Mesenchymal stem cell (in vitro differentiated cells and primary cell): ENCODE data around the gene ATG2A.

ENCODE experiments used
- DNase-seq: peaks from one replicate; pipeline ENCODE4 v3.0.0-alpha.2; 2013
- H2AFZ ChIP-seq: one replicate; pipeline ENCODE4 v1.6.1; 2013; ENCODE audit warnings: low read depth, mild to moderate bottlenecking, control low read depth, inconsistent platforms, low read length, moderate library complexity
- H2AK5ac ChIP-seq: 2 replicates; pipeline ENCODE4 v1.6.1; 2013; ENCODE audit warnings: low read length, moderate library complexity, mild to moderate bottlenecking, inconsistent platforms; ENCODE audit not compliant: severe bottlenecking
- H2BK120ac ChIP-seq: one replicate; pipeline ENCODE4 v1.6.1; 2013; ENCODE audit warnings: low read depth, mild to moderate bottlenecking, inconsistent platforms, low read length, moderate library complexity
- H2BK12ac ChIP-seq, 2 experiments: one replicate each; pipeline ENCODE4 v1.6.1; 2013; ENCODE audit warnings: inconsistent platforms in 2 of 2, low read length in 2 of 2, mild to moderate bottlenecking in 2 of 2, moderate library complexity in 2 of 2, control low read depth in 1 of 2
- H2BK15ac ChIP-seq: one replicate; pipeline ENCODE4 v1.6.1; 2013; ENCODE audit warnings: mild to moderate bottlenecking, low read depth, inconsistent platforms; ENCODE audit not compliant: poor library complexity, severe bottlenecking
- H2BK5ac ChIP-seq: 2 replicates; pipeline ENCODE4 v1.6.1; 2013; ENCODE audit warnings: low read depth, mild to moderate bottlenecking, low read length, control low read depth, inconsistent platforms; ENCODE audit not compliant: poor library complexity, severe bottlenecking
- H3K14ac ChIP-seq, 2 experiments: one replicate each; pipeline ENCODE4 v1.6.1; 2013; ENCODE audit warnings: inconsistent platforms in 2 of 2, low read length in 2 of 2, control low read depth in 1 of 2, mild to moderate bottlenecking in 1 of 2, moderate library complexity in 1 of 2
- H3K18ac ChIP-seq, 2 experiments: one replicate each; pipeline ENCODE4 v1.6.1; 2013; ENCODE audit warnings: inconsistent platforms in 2 of 2, low read length in 2 of 2, control low read depth in 1 of 2, low read depth in 1 of 2, mild to moderate bottlenecking in 1 of 2
- H3K23ac ChIP-seq, 2 experiments: one replicate each; pipeline ENCODE4 v1.6.1; 2013; ENCODE audit warnings: inconsistent platforms in 2 of 2, low read length in 2 of 2, mild to moderate bottlenecking in 2 of 2, moderate library complexity in 2 of 2, control low read depth in 1 of 2
- H3K27ac ChIP-seq: 2 replicates; pipeline ENCODE4 v1.5.1; 2013; ENCODE audit warnings: mild to moderate bottlenecking, moderate library complexity, low read length, control low read depth, inconsistent platforms; ENCODE audit not compliant: poor library complexity, severe bottlenecking
- H3K27me3 ChIP-seq, 2 experiments: 2 replicates each; pipeline versions ENCODE4 v1.6.1 to v1.7.0; 2013; ENCODE audit warnings: low read length in 2 of 2, mild to moderate bottlenecking in 2 of 2, moderate library complexity in 2 of 2, control low read depth in 1 of 2, inconsistent platforms in 1 of 2; ENCODE audit not compliant: control insufficient read depth in 1 of 2, insufficient read depth in 1 of 2
- H3K36me3 ChIP-seq, 2 experiments: 2 replicates each; pipeline versions ENCODE4 v1.6.1 to v1.7.0; 2013; ENCODE audit warnings: low read length in 2 of 2, control low read depth in 1 of 2, inconsistent platforms in 1 of 2, low read depth in 1 of 2, mild to moderate bottlenecking in 1 of 2; ENCODE audit not compliant: insufficient read depth in 2 of 2, control insufficient read depth in 1 of 2
- H3K4ac ChIP-seq, 2 experiments: one replicate each; pipeline ENCODE4 v1.6.1; 2013; ENCODE audit warnings: inconsistent platforms in 2 of 2, low read length in 2 of 2, mild to moderate bottlenecking in 2 of 2, moderate library complexity in 2 of 2, control low read depth in 1 of 2, low read depth in 1 of 2
- H3K4me1 ChIP-seq: 2 replicates; pipeline ENCODE4 v1.6.1; 2013; ENCODE audit warnings: low read depth, low read length, control low read depth; ENCODE audit not compliant: control insufficient read depth, insufficient read depth
- H3K4me2 ChIP-seq: 2 replicates; pipeline ENCODE4 v1.6.1; 2013; ENCODE audit warnings: low read length, mild to moderate bottlenecking, inconsistent platforms; ENCODE audit not compliant: poor library complexity, severe bottlenecking
- H3K4me3 ChIP-seq, 2 experiments: 2 replicates each; pipeline versions ENCODE4 v1.5.1 to v1.7.0; 2013; ENCODE audit warnings: low read length in 2 of 2, mild to moderate bottlenecking in 2 of 2, control low read depth in 1 of 2, low read depth in 1 of 2; ENCODE audit not compliant: insufficient read depth in 1 of 2
- H3K79me1 ChIP-seq: replicated peaks from 2 replicates; pipeline ENCODE4 v1.6.1; 2013; ENCODE audit warnings: mild to moderate bottlenecking, control low read depth, low read length, inconsistent platforms; ENCODE audit not compliant: poor library complexity, severe bottlenecking
- H3K9ac ChIP-seq: 2 replicates; pipeline ENCODE4 v1.7.0; 2013; ENCODE audit warnings: mild to moderate bottlenecking, low read length, moderate library complexity
- H3K9me3 ChIP-seq: 2 replicates; pipeline ENCODE4 v1.7.0; 2013; ENCODE audit warnings: mild to moderate bottlenecking, low read length; ENCODE audit not compliant: control insufficient read depth
- H4K8ac ChIP-seq: one replicate; pipeline ENCODE4 v1.6.1; 2013; ENCODE audit warnings: inconsistent platforms, mild to moderate bottlenecking, low read length, moderate library complexity
- H4K91ac ChIP-seq: one replicate; pipeline ENCODE4 v1.6.1; 2013; ENCODE audit warnings: mild to moderate bottlenecking, low read length, inconsistent platforms
- WGBS: methylation state at CpG from one replicate; pipeline ENCODE4 v1.1.7; 2013; ENCODE audit warnings: mixed read lengths; 5-methylcytosine and 5-hydroxymethylcytosine counted together

Gene ATG2A

GRCh38 chr11:64856382-64857227, 60.4 kb downstream of the ATG2A start:
- Histone ChIP-seq H4K91ac (peak overlapping the region; percentile 95), H2AFZ (no peak overlapping the region), H2BK120ac (peak overlapping the region; percentile 44), H4K8ac (peak overlapping the region; percentile 66), H3K79me1 (peaks cover 36% of the 10 kb centered on the region), H3K4me1 (peaks cover 69% of the 10 kb centered on the region), H3K4me3 (no peak overlapping the region), H3K23ac (peak overlapping the region in 1 of 2 experiments; percentile 29), H2BK15ac (peak overlapping the region; percentile 17), H3K27me3 (no peaks in the 10 kb centered on the region), H2BK5ac (no peak overlapping the region), H3K9me3 (no peaks in the 10 kb centered on the region), H2BK12ac (peak overlapping the region; percentile 60 to 88), H3K27ac (peak overlapping the region; percentile 51), H3K4me2 (peak overlapping the region; percentile 1), H3K18ac (peak overlapping the region; percentile 31 to 79), H3K14ac (peak overlapping the region in 1 of 2 experiments; percentile 19), H3K36me3 (peaks cover 51 to 87% of the 10 kb centered on the region in 2 experiments), H3K9ac (peak overlapping the region; percentile 64), H3K4ac (peak overlapping the region; percentile 61 to 90), H2AK5ac (peak overlapping the region; percentile 81)
- DNase-seq: peak; percentile 98
- whole genome bisulfite sequencing: 58% methylated on average over 20 of the region's 20 CpGs

- 66% methylated on average over 19 of the region's 22 CpGs for WGBS
- peak overlapping the region; percentile 71 for H2BK15ac ChIP-seq
- H3K27ac ChIP-seq: peak overlapping the region; percentile 74
These were observed 61.3 kb downstream of the ATG2A start for GRCh38 chr11:64855596-64856304.

GRCh38 chr11:64854534-64855502, 62.2 kb downstream of the ATG2A start:
- Histone ChIP-seq H2BK12ac (peak overlapping the region; percentile 88 to 96), H3K14ac (peak overlapping the region in 1 of 2 experiments; percentile 85), H3K36me3 (peaks cover 43 to 79% of the 10 kb centered on the region in 2 experiments), H2BK120ac (peak overlapping the region; percentile 80), H3K23ac (peak overlapping the region in 1 of 2 experiments; percentile 44), H3K79me1 (peaks cover 35% of the 10 kb centered on the region), H2BK5ac (peak overlapping the region; percentile 60), H3K4me2 (peak overlapping the region; percentile 3), H3K9ac (peak overlapping the region; percentile 64), H3K27ac (peak overlapping the region; percentile 74), H3K4me1 (peaks cover 74% of the 10 kb centered on the region), H3K9me3 (no peaks in the 10 kb centered on the region), H3K18ac (peak overlapping the region; percentile 79 to 93), H4K91ac (peak overlapping the region; percentile 95), H3K27me3 (no peaks in the 10 kb centered on the region), H3K4ac (peak overlapping the region; percentile 82 to 85), H3K4me3 (peak overlapping the region in 1 of 2 experiments; percentile 52), H4K8ac (peak overlapping the region; percentile 91), H2AFZ (no peak overlapping the region), H2BK15ac (peak overlapping the region; percentile 75), H2AK5ac (peak overlapping the region; percentile 63)
- DNase-seq: peak; percentile 94
- WGBS: 66% methylated on average over 41 of the region's 45 CpGs

More at GRCh38 chr11:64855596-64856304, 61.3 kb downstream of the ATG2A start:
- peak overlapping the region in 1 of 2 experiments; percentile 52 for H3K4me3 ChIP-seq
- H2AK5ac ChIP-seq: peak overlapping the region; percentile 81
- H4K91ac ChIP-seq: peak overlapping the region; percentile 95
- H3K27me3 ChIP-seq: no peaks in the 10 kb centered on the region
- peak overlapping the region in 1 of 2 experiments; percentile 85 for H3K14ac ChIP-seq
- H3K4me2 ChIP-seq: no peak overlapping the region
- H4K8ac ChIP-seq: peak overlapping the region; percentile 91
- no peaks in the 10 kb centered on the region for H3K9me3 ChIP-seq
- H3K18ac ChIP-seq: peak overlapping the region; percentile 58 to 79
- peak overlapping the region; percentile 60 for H2BK5ac ChIP-seq
- H3K4me1 ChIP-seq: peaks cover 74% of the 10 kb centered on the region
- peak overlapping the region; percentile 82 to 90 for H3K4ac ChIP-seq
- H3K9ac ChIP-seq: peak overlapping the region; percentile 64
- DNase-seq: peak; percentile 83
- H3K36me3 ChIP-seq: peaks cover 48 to 85% of the 10 kb centered on the region in 2 experiments
- peak overlapping the region; percentile 88 to 96 for H2BK12ac ChIP-seq
- H3K79me1 ChIP-seq: peaks cover 36% of the 10 kb centered on the region
- peak overlapping the region; percentile 36 for H2BK120ac ChIP-seq
- H2AFZ ChIP-seq: no peak overlapping the region
- H3K23ac ChIP-seq: peak overlapping the region in 1 of 2 experiments; percentile 44
